ENCODE results near the gene CEACAM5.

DNA sequence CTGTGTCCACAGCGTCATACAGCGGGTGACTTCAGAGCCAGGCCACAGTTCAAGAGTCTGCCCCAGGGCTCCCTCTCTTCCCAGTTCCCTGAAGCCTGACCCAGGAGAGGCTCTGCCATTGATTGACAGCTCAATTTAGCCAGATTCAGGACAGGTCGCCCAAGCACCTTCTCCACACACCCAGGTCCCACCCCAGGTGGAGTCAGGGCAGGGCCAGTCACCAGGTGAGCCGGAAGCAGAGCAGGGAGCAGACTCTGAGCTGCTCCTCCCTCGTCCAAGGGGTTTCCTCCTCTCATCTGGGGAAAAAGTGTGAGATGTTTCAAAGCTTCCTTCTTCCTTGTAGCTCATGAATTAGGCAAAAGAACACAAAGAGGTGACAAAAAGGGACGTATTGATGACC lies 26.0 kb upstream of the CEACAM5 start:
- no peak for TF ChIP-seq CTCF (IDR thresholded peaks at IDR 0.05)
- TF ChIP-seq POLR2A (IDR thresholded peaks at IDR 0.05) = no peak

Data from esophagus squamous epithelium (tissue), 4 donors.